A204.1 (cell line): ENCODE data around the gene RGS7.
"Not testable (repeated sequence)": the region's sequence is repeated elsewhere in the genome, so short reads cannot be mapped to it uniquely, and the experiment has no call there.

ENCODE experiments used
- FAIRE-seq: peaks from 2 replicates; lab custom pipeline; 2012; peaks lifted over from hg19 to GRCh38; lab: Jason Lieb, UNC

Gene RGS7

GRCh38 chr1:240829487-240829886 lies 527.5 kb downstream of the RGS7 start:
- no peak for FAIRE-seq

- FAIRE-seq = no peak
Observed at GRCh38 chr1:240827786-240828185, 529.2 kb downstream of the RGS7 start.

GRCh38 chr1:240824238-240824637 lies 532.8 kb downstream of the RGS7 start:
- no peak for FAIRE-seq

DNA sequence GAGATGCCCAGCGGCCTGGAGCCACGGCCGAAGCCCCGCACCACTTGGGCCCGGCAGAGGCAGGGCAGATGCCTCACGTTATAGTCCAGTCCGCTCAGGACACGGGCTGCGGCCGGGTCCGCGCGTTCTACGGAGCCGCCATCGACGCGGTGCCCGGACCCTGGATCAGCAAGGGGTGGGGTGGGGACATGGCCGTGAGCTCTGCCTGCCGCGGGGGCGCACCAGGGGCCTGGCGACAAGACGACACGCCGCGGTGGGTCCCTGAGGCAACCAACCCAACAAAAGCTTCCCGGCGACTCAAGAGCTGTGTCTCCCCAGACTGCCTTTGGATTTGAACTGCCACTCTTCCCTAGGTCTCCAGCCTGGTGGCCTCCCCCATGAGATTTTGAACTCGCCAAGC lies 533.6 kb downstream of the RGS7 start:
- FAIRE-seq = no peak

DNA sequence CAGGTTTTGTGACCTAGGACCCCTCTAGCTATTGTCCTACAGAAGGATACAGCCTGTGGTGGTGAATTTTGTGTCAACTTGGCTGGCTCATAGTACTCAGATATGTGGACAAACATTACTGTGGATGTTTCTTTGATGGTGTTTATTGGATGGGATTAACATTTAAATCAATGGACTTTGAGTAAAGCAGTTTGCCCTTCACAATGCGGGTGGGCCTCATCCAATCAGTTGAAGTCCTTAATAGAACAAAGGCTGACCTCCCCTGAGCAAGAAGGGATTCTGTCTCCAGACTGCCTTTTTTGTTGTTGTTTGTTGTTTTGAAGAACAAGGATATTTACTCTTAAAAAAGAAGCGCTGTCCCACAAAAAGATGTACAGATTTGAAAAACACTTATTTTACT lies 535.1 kb downstream of the RGS7 start:
- no peak for FAIRE-seq

- FAIRE-seq = no peak
Observed at GRCh38 chr1:240820816-240821215, 536.2 kb downstream of the RGS7 start.

DNA sequence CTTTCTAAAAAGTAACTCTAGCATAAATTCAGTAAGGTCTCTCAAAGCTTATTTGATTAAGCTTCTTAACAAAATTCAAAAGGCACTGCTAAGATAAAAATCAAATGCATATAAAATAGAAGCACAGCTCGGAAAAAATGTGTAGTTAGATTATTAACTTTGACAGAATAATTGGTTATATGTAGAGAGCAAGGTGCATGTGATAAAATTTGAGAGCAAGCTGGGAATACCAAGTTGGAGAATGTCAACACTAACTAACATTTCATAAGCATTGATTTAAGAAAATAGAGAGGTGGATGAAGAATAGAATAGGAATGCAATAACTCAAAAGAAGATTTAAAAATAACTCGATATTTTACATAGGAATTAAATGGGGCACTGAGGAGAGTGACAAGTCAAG lies 540.5 kb downstream of the RGS7 start:
- FAIRE-seq = no peak

DNA sequence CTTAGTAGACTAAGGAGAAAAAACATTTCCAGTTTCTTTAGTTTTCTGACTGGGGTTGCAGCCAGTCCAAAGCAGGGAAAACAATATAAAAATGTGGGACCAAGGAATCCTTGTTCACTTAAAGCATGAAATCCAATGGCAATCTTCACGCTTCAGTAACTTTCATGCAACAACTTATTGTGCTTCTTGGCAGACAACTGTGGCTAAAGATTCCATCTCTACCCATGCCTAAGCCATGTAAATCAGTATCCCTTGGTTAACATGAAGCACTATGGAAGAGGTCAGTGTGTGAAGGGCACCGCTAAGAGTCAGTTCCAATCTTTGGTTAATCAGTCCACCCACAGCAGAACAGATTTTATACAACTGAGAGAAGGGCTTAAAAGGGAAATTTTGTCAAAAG lies 543.3 kb downstream of the RGS7 start:
- no peak for FAIRE-seq

DNA sequence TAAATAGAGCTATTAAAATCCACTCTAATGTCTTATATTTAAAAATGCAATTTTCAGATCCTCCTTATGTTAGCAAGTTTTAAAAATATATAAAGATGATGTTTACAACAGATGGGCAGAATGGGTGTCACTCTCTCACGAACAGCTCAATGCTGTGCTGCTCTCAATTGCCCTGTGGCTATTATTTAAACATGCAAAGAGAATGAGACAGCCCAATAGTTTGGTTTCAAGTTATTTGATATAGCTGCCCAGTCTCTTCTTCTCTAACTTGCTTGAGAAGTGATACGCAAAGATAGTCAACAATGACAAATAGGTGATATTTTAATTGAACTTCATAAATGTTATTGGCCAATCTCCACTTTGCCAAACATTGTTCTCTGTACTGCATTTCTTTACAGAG lies 545.7 kb downstream of the RGS7 start:
- no peak for FAIRE-seq

DNA sequence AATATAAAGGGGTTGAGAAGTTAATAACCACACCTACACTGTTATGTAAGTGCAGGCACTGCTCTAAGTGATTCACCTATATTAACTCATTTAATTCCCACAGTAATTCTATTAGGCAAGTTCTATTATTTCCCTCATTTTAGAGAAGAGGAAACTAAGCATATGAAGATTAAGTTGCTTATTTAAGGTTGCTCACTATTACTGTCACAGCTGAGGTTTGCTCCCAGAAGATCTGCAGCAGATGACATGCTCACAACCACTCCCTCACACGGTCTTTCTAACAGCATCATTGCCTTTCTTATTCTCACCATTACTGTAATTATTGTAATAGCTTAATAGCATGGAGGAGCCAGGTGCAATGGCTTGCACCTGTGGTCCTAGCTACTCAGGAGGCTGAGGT lies 548.6 kb downstream of the RGS7 start:
- no peak for FAIRE-seq

- FAIRE-seq = no peak
Observed at GRCh38 chr1:240806200-240806745, 550.7 kb downstream of the RGS7 start.

DNA sequence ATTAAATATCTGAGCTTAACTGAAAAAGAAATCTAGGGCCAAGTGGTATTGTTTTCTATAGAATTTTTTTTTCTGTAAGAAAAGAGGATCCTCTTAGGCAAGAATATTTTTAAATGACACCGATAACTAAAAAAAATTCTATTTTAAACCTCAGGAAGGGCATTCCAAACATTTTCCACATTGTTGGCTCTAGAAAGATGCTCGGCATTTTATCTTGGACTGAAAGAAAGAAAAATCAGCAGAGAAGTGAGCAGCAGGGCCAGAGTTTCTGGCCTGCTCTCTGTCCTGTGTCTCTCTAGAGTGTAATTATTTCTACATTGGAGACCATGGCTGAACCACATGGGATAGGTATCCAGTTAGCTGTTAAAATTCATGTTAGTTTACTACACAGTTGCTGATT lies 552.5 kb downstream of the RGS7 start:
- no peak for FAIRE-seq

- no peak for FAIRE-seq
Observed at GRCh38 chr1:240803151-240803550, 553.9 kb downstream of the RGS7 start.

- FAIRE-seq = no peak
Observed at GRCh38 chr1:240802271-240802670, 554.7 kb downstream of the RGS7 start.

GRCh38 chr1:240801442-240801841 lies 555.6 kb downstream of the RGS7 start:
- no peak for FAIRE-seq

- FAIRE-seq = no peak
Observed at GRCh38 chr1:240800291-240800690, 556.7 kb downstream of the RGS7 start.

DNA sequence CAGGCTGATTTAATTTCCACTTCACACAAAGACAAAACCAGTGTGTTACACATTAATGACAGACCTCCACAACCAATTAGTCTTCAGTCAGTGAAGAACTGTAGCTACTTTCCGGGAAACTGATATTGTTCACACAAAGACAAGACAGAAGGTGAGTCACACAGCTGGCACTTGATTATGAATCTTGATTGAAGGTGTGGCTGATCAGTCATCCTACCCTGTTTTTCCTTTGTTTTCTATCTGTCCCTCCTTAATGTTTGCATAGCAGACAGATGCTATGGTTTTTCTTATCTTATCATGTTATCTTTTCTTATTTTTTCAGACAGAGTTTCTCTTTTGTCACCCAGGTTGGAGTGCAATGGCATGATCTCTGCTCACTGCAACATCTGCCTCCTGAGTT lies 560.0 kb downstream of the RGS7 start:
- no peak for FAIRE-seq

- FAIRE-seq = no peak
Observed at GRCh38 chr1:240794046-240794843, 562.8 kb downstream of the RGS7 start.

GRCh38 chr1:240792915-240793529 lies 564.0 kb downstream of the RGS7 start:
- FAIRE-seq = no peak

- no peak for FAIRE-seq
Observed at GRCh38 chr1:240790856-240791255, 566.1 kb downstream of the RGS7 start.

GRCh38 chr1:240786880-240787279 lies 570.1 kb downstream of the RGS7 start:
- FAIRE-seq = no peak

GRCh38 chr1:240784776-240785175 lies 572.2 kb downstream of the RGS7 start:
- no peak for FAIRE-seq

- FAIRE-seq = not testable (repeated sequence)
Observed at GRCh38 chr1:240783728-240784137, 573.3 kb downstream of the RGS7 start.

- no peak for FAIRE-seq
Observed at GRCh38 chr1:240776237-240776636, 580.8 kb downstream of the RGS7 start.
